Measurements from ENCODE around the gene FLNC.

DNA sequence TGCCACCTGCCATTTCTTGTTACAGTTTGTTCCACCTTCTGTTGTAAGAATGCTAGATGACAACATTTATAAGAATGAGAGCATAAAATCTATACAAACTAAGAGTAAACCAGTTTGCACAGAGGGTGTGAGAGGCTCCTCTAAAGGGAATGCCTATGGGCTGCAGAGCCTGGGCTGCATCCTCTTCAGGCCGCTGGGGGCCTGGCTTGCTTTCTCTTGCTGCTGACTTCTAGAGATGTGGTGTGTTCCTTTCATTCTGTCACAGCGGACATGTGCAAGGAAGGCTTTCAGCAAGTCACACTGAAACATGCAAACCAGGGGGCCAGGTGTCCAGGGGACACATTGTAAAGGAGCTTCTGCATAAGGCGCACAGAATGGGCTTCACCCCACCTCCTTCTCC is 25.4 kb downstream of the FLNC start:
- TF ChIP-seq POLR2A (IDR thresholded peaks at IDR 0.05; ENCODE audit: low read depth, low read length) (no peak), TAF1 (IDR thresholded peaks at IDR 0.05; ENCODE audit: borderline replicate concordance, low read depth, low read length) (no peak), POLR2AphosphoS5 (IDR thresholded peaks at IDR 0.05; ENCODE audit: low read depth, low read length) (no peak)
